K562 (cell line): ENCODE measurements around the gene DEDD. TPM values are rescaled to one million over a fixed set of nuclear protein-coding genes. Genes with fewer than 3 reads are reported as not detected.

ENCODE experiments used
- BACH1 ChIP-seq: fragments of 200-800 bp; sonication (Bioruptor generic); IDR thresholded peaks from 2 replicates; pipeline ENCODE4 v1.6.1; 2016; ENCODE audit warnings: missing genetic modification characterization, missing compliant biosample characterization
- FOXK2 ChIP-seq, 2 experiments: fragments of 450-650 bp; IDR thresholded peaks in 1 of 2; conservative IDR thresholded peaks in 1 of 2; 2 replicates each; pipeline ENCODE4 v1.6.1; 2016; ENCODE audit warnings: low read depth in 2 of 2, mild to moderate bottlenecking in 1 of 2
- GATAD2A ChIP-seq: fragments of 450-650 bp; IDR thresholded peaks from 2 replicates; pipeline ENCODE4 v1.6.1; 2017
- HDAC1 ChIP-seq, 2 experiments: fragments of 450-650 bp; IDR thresholded peaks; 2 replicates each; pipeline ENCODE4 v1.6.1; 2016 to 2017; ENCODE audit warnings: inconsistent platforms in 1 of 2, mild to moderate bottlenecking in 1 of 2, moderate library complexity in 1 of 2
- JUNB ChIP-seq: fragments of 450-650 bp; formaldehyde crosslinking; conservative IDR thresholded peaks from 2 replicates; pipeline ENCODE4 v1.4.0; 2020; ENCODE audit warnings: mild to moderate bottlenecking
- ZFPM2 ChIP-seq: fragments of 250-450 bp; sonication (Bioruptor Pico); IDR thresholded peaks from 2 replicates; pipeline ENCODE4 v1.5.1; 2022; ENCODE audit warnings: mild to moderate bottlenecking
- ZNF830 ChIP-seq: fragments of 250-450 bp; sonication (Bioruptor Pico); IDR thresholded peaks from 2 replicates; pipeline ENCODE4 v1.5.0; 2021; ENCODE audit warnings: mild to moderate bottlenecking
- ZSCAN32 ChIP-seq: fragments of 450-650 bp; formaldehyde crosslinking; IDR thresholded peaks from 2 replicates; pipeline ENCODE4 v1.4.0; 2020; ENCODE audit warnings: mild to moderate bottlenecking, moderate library complexity
- polyA plus RNA-seq, 8 experiments: library from polyadenylated mRNA; depleted of rRNA in 4 of 8; stranded (reverse) in 5 of 8; unstranded in 3 of 8; fragments of >200 nt; fragmentation: Nextera tagmentation in 2 of 8; fragmentation: Illumina TruSeq in 1 of 8; extraction: Ambion mirVana in 2 of 8; extraction: Trizol in 1 of 8; gene quantifications; 2 replicates each; pipeline versions ENCODE4 v1.2.1 to v1.2.3, GENCODE V29; 2011 to 2014; ENCODE audit warnings: inconsistent platforms in 1 of 8, missing spikeins in 1 of 8
- total RNA-seq, 7 experiments: library from RNA; depleted of rRNA in 6 of 7; stranded (reverse); fragments of >200 nt in 6 of 7; fragmentation: Illumina TruSeq in 2 of 7; extraction: Trizol in 2 of 7; gene quantifications; 2 replicates each; pipeline versions ENCODE4 v1.2.1 to v1.2.3, GENCODE V29; 2011 to 2021; ENCODE audit warnings: low replicate concordance in 1 of 7
- TF ChIP-seq, protein P1 (sequence below): fragments of 450-650 bp; IDR thresholded peaks from 2 replicates; pipeline ENCODE4 v1.6.1; 2016; ENCODE audit warnings: low read depth
- TF ChIP-seq, protein P2 (sequence below): fragments of 450-650 bp; IDR thresholded peaks from 2 replicates; pipeline ENCODE4 v1.6.1; 2018; ENCODE audit not compliant: partially characterized antibody
- TF ChIP-seq, protein P3 (sequence below): IDR thresholded peaks from 2 replicates; pipeline ENCODE4 v1.6.1; 2011; ENCODE audit warnings: borderline replicate concordance, low read depth, mild to moderate bottlenecking, moderate library complexity, low read length; ENCODE audit not compliant: insufficient read depth, poor library complexity, severe bottlenecking
- TF ChIP-seq, protein P4 (sequence below): fragments of 250-450 bp; sonication (Bioruptor Pico); IDR thresholded peaks from 2 replicates; pipeline ENCODE4 v1.5.0; 2021

The DEDD gene
- total and polyA plus RNA-seq, 9 of the 15 experiments (the other 6 are each of a cell fraction or from before 2014, with no cell fraction given), result 11.6 to 41.0 (median 16.8) TPM

DNA sequence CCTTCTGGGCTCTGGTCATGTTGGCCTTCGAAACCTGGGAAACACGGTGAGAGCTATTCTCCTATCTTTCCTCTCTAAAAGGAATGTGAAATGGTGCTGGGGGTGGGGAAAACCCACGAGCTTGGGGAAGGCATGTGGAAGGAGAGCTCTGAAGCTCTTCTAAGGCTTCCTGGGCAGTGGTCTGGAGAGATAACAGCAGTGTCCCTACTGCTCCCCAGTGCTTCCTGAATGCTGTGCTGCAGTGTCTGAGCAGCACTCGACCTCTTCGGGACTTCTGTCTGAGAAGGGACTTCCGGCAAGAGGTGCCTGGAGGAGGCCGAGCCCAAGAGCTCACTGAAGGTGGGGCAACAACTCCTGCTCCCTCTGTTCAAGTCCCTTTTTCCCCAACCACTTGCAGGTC lies 29.6 kb upstream of the DEDD start (continued):
- TF ChIP-seq, protein P1, sequence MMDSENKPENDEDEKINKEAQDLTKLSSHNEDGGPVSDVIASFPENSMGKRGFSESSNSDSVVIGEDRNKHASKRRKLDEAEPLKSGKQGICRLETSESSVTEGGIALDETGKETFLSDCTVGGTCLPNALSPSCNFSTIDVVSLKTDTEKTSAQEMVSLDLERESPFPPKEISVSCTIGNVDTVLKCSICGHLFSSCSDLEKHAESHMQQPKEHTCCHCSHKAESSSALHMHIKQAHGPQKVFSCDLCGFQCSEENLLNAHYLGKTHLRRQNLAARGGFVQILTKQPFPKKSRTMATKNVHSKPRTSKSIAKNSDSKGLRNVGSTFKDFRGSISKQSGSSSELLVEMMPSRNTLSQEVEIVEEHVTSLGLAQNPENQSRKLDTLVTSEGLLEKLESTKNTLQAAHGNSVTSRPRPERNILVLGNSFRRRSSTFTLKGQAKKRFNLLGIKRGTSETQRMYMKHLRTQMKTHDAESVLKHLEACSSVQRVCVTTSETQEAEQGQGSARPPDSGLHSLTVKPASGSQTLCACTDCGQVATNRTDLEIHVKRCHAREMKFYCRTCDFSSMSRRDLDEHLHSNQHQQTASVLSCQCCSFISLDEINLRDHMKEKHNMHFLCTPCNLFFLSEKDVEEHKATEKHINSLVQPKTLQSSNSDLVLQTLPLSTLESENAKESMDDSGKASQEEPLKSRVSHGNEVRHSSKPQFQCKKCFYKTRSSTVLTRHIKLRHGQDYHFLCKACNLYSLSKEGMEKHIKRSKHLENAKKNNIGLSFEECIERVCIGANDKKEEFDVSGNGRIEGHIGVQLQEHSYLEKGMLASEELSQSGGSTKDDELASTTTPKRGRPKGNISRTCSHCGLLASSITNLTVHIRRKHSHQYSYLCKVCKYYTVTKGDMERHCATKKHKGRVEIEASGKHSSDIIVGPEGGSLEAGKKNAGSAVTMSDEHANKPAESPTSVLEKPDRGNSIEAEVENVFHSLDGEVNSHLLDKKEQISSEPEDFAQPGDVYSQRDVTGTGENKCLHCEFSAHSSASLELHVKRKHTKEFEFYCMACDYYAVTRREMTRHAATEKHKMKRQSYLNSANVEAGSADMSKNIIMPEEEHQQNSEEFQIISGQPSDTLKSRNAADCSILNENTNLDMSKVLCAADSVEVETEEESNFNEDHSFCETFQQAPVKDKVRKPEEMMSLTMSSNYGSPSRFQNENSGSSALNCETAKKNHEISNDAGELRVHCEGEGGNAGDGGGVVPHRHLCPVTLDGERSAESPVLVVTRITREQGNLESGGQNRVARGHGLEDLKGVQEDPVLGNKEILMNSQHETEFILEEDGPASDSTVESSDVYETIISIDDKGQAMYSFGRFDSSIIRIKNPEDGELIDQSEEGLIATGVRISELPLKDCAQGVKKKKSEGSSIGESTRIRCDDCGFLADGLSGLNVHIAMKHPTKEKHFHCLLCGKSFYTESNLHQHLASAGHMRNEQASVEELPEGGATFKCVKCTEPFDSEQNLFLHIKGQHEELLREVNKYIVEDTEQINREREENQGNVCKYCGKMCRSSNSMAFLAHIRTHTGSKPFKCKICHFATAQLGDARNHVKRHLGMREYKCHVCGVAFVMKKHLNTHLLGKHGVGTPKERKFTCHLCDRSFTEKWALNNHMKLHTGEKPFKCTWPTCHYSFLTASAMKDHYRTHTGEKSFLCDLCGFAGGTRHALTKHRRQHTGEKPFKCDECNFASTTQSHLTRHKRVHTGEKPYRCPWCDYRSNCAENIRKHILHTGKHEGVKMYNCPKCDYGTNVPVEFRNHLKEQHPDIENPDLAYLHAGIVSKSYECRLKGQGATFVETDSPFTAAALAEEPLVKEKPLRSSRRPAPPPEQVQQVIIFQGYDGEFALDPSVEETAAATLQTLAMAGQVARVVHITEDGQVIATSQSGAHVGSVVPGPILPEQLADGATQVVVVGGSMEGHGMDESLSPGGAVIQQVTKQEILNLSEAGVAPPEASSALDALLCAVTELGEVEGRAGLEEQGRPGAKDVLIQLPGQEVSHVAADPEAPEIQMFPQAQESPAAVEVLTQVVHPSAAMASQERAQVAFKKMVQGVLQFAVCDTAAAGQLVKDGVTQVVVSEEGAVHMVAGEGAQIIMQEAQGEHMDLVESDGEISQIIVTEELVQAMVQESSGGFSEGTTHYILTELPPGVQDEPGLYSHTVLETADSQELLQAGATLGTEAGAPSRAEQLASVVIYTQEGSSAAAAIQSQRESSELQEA, result no peak
- TF ChIP-seq GATAD2A, result no peak
- no peak for TF ChIP-seq JUNB (CRISPR knock-in tag)
- TF ChIP-seq BACH1 (tag), result no peak
- TF ChIP-seq FOXK2 (conservative IDR thresholded peaks at IDR 0.05 in 1 of 2, IDR thresholded peaks at IDR 0.05 in 1 of 2; ENCODE audit: low read depth in 2 of 2), result no peak
- TF ChIP-seq, protein P2, sequence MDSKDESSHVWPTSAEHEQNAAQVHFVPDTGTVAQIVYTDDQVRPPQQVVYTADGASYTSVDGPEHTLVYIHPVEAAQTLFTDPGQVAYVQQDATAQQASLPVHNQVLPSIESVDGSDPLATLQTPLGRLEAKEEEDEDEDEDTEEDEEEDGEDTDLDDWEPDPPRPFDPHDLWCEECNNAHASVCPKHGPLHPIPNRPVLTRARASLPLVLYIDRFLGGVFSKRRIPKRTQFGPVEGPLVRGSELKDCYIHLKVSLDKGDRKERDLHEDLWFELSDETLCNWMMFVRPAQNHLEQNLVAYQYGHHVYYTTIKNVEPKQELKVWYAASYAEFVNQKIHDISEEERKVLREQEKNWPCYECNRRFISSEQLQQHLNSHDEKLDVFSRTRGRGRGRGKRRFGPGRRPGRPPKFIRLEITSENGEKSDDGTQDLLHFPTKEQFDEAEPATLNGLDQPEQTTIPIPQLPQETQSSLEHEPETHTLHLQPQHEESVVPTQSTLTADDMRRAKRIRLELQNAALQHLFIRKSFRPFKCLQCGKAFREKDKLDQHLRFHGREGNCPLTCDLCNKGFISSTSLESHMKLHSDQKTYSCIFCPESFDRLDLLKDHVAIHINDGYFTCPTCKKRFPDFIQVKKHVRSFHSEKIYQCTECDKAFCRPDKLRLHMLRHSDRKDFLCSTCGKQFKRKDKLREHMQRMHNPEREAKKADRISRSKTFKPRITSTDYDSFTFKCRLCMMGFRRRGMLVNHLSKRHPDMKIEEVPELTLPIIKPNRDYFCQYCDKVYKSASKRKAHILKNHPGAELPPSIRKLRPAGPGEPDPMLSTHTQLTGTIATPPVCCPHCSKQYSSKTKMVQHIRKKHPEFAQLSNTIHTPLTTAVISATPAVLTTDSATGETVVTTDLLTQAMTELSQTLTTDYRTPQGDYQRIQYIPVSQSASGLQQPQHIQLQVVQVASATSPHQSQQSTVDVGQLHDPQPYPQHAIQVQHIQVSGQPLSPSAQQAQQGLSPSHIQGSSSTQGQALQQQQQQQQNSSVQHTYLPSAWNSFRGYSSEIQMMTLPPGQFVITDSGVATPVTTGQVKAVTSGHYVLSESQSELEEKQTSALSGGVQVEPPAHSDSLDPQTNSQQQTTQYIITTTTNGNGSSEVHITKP, result peak; percentile 67
- TF ChIP-seq ZNF830 (CRISPR knock-in tag), result no peak
- no peak for TF ChIP-seq ZSCAN32
- TF ChIP-seq, protein P3, sequence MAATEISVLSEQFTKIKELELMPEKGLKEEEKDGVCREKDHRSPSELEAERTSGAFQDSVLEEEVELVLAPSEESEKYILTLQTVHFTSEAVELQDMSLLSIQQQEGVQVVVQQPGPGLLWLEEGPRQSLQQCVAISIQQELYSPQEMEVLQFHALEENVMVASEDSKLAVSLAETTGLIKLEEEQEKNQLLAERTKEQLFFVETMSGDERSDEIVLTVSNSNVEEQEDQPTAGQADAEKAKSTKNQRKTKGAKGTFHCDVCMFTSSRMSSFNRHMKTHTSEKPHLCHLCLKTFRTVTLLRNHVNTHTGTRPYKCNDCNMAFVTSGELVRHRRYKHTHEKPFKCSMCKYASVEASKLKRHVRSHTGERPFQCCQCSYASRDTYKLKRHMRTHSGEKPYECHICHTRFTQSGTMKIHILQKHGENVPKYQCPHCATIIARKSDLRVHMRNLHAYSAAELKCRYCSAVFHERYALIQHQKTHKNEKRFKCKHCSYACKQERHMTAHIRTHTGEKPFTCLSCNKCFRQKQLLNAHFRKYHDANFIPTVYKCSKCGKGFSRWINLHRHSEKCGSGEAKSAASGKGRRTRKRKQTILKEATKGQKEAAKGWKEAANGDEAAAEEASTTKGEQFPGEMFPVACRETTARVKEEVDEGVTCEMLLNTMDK, result no peak
- TF ChIP-seq ZFPM2, result no peak
- TF ChIP-seq, protein P4, sequence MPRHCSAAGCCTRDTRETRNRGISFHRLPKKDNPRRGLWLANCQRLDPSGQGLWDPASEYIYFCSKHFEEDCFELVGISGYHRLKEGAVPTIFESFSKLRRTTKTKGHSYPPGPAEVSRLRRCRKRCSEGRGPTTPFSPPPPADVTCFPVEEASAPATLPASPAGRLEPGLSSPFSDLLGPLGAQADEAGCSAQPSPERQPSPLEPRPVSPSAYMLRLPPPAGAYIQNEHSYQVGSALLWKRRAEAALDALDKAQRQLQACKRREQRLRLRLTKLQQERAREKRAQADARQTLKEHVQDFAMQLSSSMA (CRISPR knock-in tag), result no peak
- TF ChIP-seq HDAC1 (IDR thresholded peaks at IDR 0.05), result peak in 1 of 2 experiments; percentile 43; a peak in 1 of 4 replicates
